SJSA1 (cell line): ENCODE results near the gene MDN1. TPM values are rescaled to one million over a fixed set of nuclear protein-coding genes. Genes with fewer than 3 reads are reported as not detected.
"Not testable (repeated sequence)": the region's sequence is repeated elsewhere in the genome, so short reads cannot be mapped to it uniquely, and the experiment has no call there.

ENCODE experiments used
- DNase-seq, 2 experiments: peaks; one replicate each; pipeline ENCODE4 v3.0.0-alpha.2; 2015 to 2020; ENCODE audit warnings: low spot score in 2 of 2, low read depth in 1 of 2
- H3K27ac ChIP-seq: fragments of 250-450 bp; sonication (Bioruptor Pico); 2 replicates; pipeline ENCODE4 v1.5.1; 2020; ENCODE audit warnings: mild to moderate bottlenecking, moderate library complexity
- H3K27me3 ChIP-seq: fragments of 250-450 bp; sonication (Bioruptor Pico); replicated peaks from 2 replicates; pipeline ENCODE4 v1.5.1; 2020; ENCODE audit warnings: mild to moderate bottlenecking, moderate library complexity
- H3K36me3 ChIP-seq: fragments of 250-450 bp; sonication (Bioruptor Pico); 2 replicates; pipeline ENCODE4 v1.5.1; 2020; ENCODE audit warnings: mild to moderate bottlenecking
- H3K4me1 ChIP-seq: fragments of 250-450 bp; sonication (Bioruptor Pico); replicated peaks from 2 replicates; pipeline ENCODE4 v1.6.1; 2021; ENCODE audit warnings: mild to moderate bottlenecking
- H3K4me3 ChIP-seq: fragments of 250-450 bp; sonication (Bioruptor Pico); 2 replicates; pipeline ENCODE4 v1.5.1; 2020; ENCODE audit warnings: mild to moderate bottlenecking
- H3K9me3 ChIP-seq: fragments of 250-450 bp; sonication (Bioruptor Pico); replicated peaks from 2 replicates; pipeline ENCODE4 v1.5.1; 2020; ENCODE audit warnings: mild to moderate bottlenecking
- total RNA-seq: library from RNA; depleted of rRNA; stranded (reverse); fragments of >200 nt; shearing (Covaris generic); gene quantifications from 2 replicates; pipeline ENCODE4 v1.2.3, GENCODE V29; 2014

The MDN1 gene
- total RNA-seq, 1 experiment from 2014 or later = 16.6 TPM

GRCh38 chr6:89667872-89668556, 151.6 kb downstream of the MDN1 start:
- Histone ChIP-seq H3K4me3 (no peak overlapping the region), H3K27me3 (no peaks in the 10 kb centered on the region), H3K27ac (no peak overlapping the region), H3K36me3 (peaks cover 38% of the 10 kb centered on the region), H3K4me1 (no peaks in the 10 kb centered on the region), H3K9me3 (no peaks in the 10 kb centered on the region)
- DNase-seq = no peak

GRCh38 chr6:89662659-89663223, 156.9 kb downstream of the MDN1 start:
- no peak overlapping the region for H3K27ac ChIP-seq
- DNase-seq = no peak
- no peaks in the 10 kb centered on the region for H3K9me3 ChIP-seq
- peaks cover 46% of the 10 kb centered on the region for H3K36me3 ChIP-seq
- H3K4me3 ChIP-seq = no peak overlapping the region
- H3K4me1 ChIP-seq = no peaks in the 10 kb centered on the region
- no peaks in the 10 kb centered on the region for H3K27me3 ChIP-seq

- Histone ChIP-seq H3K4me1 (no peaks in the 10 kb centered on the region), H3K36me3 (peaks cover 57% of the 10 kb centered on the region), H3K27me3 (no peaks in the 10 kb centered on the region), H3K9me3 (no peaks in the 10 kb centered on the region), H3K4me3 (no peak overlapping the region), H3K27ac (no peak overlapping the region)
- no peak for DNase-seq
Observed at GRCh38 chr6:89661559-89661958, 158.0 kb downstream of the MDN1 start.

DNA sequence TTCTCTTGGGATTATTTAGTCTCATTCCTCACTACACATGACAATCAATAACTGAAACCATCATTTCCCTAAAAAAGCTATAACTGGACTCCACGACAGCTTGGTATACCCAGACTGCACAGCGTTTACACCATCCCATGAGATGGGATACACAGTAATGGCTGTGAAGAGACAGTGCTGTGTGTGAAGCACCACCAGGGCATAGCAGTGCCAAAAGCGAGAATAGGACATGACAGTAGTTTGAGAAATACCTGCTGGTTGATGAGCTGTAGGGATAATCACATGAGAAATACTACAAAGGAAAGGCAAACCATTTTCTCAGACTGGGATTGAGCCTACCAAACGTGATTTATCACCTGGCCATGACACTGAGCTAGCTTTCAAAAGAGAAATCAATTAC, 158.6 kb downstream of the MDN1 start:
- H3K36me3 ChIP-seq = peaks cover 58% of the 10 kb centered on the region

GRCh38 chr6:89657445-89658158, 162.0 kb downstream of the MDN1 start:
- Histone ChIP-seq H3K9me3 (no peaks in the 10 kb centered on the region), H3K4me3 (no peak overlapping the region), H3K4me1 (no peaks in the 10 kb centered on the region), H3K27ac (no peak overlapping the region), H3K36me3 (peaks cover 64% of the 10 kb centered on the region), H3K27me3 (no peaks in the 10 kb centered on the region)
- no peak for DNase-seq

More for the DNA sequence above, 158.6 kb downstream of the MDN1 start:
- no peaks in the 10 kb centered on the region for H3K4me1 ChIP-seq
- no peak overlapping the region for H3K4me3 ChIP-seq
- no peaks in the 10 kb centered on the region for H3K9me3 ChIP-seq
- no peaks in the 10 kb centered on the region for H3K27me3 ChIP-seq
- no peak for DNase-seq
- no peak overlapping the region for H3K27ac ChIP-seq

DNA sequence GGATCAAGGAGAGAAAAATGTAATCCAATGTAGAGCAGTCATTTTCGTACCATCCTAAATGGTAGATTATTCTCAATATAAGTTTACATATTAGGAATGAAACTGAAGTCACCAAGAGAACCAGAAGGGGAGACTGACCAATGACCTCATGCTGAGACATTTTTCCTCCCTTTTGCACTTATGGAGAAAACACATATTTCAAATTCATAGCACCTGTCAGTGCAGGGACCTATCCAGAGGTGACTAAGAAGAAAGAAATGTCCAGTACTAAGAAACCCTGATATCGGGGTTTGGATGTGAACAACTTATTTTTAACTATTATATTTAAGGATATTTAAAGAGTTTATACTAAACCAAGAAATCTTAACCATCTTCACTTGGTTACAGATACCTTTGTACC, 164.5 kb downstream of the MDN1 start:
- Histone ChIP-seq H3K4me1 (no peaks in the 10 kb centered on the region), H3K9me3 (no peaks in the 10 kb centered on the region), H3K27ac (no peak overlapping the region), H3K36me3 (peaks cover 52% of the 10 kb centered on the region), H3K4me3 (no peak overlapping the region), H3K27me3 (no peaks in the 10 kb centered on the region)
- DNase-seq = no peak

- Histone ChIP-seq H3K4me3 (no peak overlapping the region), H3K4me1 (no peaks in the 10 kb centered on the region), H3K27ac (no peak overlapping the region), H3K27me3 (no peaks in the 10 kb centered on the region), H3K9me3 (no peaks in the 10 kb centered on the region), H3K36me3 (peaks cover 47% of the 10 kb centered on the region)
- no peak for DNase-seq
Observed at GRCh38 chr6:89650579-89650978, 169.0 kb downstream of the MDN1 start.

DNA sequence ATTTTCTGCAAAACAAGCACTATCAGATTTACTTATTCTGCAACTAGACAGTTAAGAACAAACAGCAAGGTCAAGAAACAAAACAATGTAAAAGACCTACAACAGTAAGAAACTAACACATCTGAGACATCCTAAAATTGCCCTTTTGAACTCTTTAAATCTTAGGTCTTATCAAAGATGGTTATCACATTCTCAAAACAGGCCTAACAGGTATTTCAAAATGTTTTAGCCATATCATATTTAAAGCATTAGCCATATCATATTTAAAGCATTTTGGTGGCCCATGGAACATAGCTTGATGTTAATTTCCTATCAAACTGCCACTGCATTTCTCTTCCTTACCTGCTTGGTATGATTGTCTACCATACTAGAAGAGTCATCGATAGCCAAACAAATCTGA, 169.9 kb downstream of the MDN1 start:
- Histone ChIP-seq H3K4me1 (no peaks in the 10 kb centered on the region), H3K36me3 (peaks cover 50% of the 10 kb centered on the region)

DNA sequence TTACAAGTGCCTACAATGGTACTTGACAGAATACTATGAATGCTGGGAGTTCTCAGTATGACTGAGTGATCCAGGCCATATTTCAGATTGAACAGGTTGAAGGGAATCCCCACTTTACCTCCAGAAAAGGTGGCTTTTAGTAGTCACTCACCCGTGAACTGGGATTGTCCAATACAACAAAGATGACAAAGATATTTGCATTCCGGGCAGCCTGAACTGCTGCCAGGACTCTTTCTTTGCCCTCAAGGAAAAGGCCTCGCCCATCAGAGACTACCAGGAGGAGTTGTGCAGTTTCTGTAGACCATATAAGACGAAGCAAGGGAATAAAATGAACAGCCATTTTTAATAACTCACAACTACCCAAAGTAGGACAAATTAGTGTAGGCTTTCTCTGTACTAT, 174.7 kb downstream of the MDN1 start:
- Histone ChIP-seq H3K27me3 (no peaks in the 10 kb centered on the region), H3K36me3 (peaks cover 49% of the 10 kb centered on the region), H3K4me1 (no peaks in the 10 kb centered on the region), H3K4me3 (no peak overlapping the region), H3K27ac (no peak overlapping the region), H3K9me3 (no peaks in the 10 kb centered on the region; the same call in 1 of the 2 replicates)
- no peak for DNase-seq

More for the DNA sequence above, 169.9 kb downstream of the MDN1 start:
- Histone ChIP-seq H3K9me3 (no peaks in the 10 kb centered on the region), H3K27ac (no peak overlapping the region), H3K27me3 (no peaks in the 10 kb centered on the region), H3K4me3 (no peak overlapping the region)
- DNase-seq = no peak

DNA sequence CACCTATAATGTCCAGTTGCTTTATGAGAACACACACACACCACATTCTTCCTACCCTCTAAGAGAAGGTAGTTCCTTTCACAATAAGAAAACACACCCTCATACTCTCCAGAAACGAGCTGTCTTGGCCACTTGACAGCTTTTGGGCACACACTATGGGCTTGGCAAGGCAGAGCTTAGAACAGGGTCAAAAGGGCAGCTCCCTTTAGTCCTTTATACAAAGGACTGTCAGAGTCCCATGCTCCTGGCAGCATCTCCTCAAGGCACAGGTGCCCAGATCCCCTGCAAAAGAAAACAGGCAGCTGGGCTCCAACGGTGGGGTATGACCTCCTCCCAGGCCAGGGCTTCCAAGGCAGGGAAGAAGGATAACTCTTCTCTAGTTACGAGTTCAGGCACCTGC, 176.2 kb downstream of the MDN1 start:
- peaks cover 7% of the 10 kb centered on the region for H3K4me1 ChIP-seq
- H3K9me3 ChIP-seq = no peaks in the 10 kb centered on the region; the same call in 1 of the 2 replicates
- H3K27ac ChIP-seq = no peak overlapping the region
- H3K36me3 ChIP-seq = peaks cover 51% of the 10 kb centered on the region
- DNase-seq = no peak
- H3K4me3 ChIP-seq = no peak overlapping the region
- H3K27me3 ChIP-seq = no peaks in the 10 kb centered on the region

GRCh38 chr6:89642956-89643355, 176.6 kb downstream of the MDN1 start:
- Histone ChIP-seq H3K27ac (no peak overlapping the region), H3K27me3 (no peaks in the 10 kb centered on the region)
- no peak for DNase-seq

GRCh38 chr6:89641581-89641980, 178.0 kb downstream of the MDN1 start:
- H3K36me3 ChIP-seq = peaks cover 48% of the 10 kb centered on the region
- DNase-seq, H3K4me3 ChIP-seq, H3K9me3 ChIP-seq, H3K27me3 ChIP-seq, H3K27ac ChIP-seq: not testable (repeated sequence)
- H3K4me1 ChIP-seq = peaks cover 14% of the 10 kb centered on the region

More at GRCh38 chr6:89642956-89643355, 176.6 kb downstream of the MDN1 start:
- Histone ChIP-seq H3K36me3 (peaks cover 49% of the 10 kb centered on the region), H3K9me3 (no peaks in the 10 kb centered on the region; the same call in 1 of the 2 replicates), H3K4me1 (peaks cover 8% of the 10 kb centered on the region), H3K4me3 (no peak overlapping the region)

DNA sequence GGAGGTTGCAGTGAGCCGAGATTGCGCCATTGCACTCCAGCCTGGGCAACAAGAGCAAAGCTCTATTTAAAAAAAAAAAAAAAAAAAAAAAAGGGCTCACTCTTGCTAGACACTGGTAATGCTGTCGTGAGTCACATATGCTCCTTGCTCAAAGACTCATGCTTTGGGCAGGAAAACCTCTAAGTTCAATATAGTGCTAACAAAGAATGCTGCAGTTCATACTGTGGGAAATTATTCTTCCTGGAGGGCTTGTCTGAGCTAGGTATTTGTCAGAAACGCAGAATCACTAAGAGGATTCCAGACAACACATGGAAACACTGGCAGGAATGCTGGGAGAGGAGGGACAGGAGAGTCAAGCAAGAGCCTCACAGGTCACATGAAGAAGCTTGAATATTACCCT, 178.8 kb downstream of the MDN1 start:
- Histone ChIP-seq H3K4me3 (no peak overlapping the region), H3K27me3 (no peaks in the 10 kb centered on the region), H3K27ac (no peak overlapping the region), H3K4me1 (peaks cover 14% of the 10 kb centered on the region), H3K36me3 (peaks cover 52% of the 10 kb centered on the region), H3K9me3 (no peaks in the 10 kb centered on the region; the same call in 1 of the 2 replicates)
- no peak for DNase-seq
